GM19397 (cell line): ENCODE results near the gene MEI1.

Experiments used
- ATAC-seq: cut with Tn5 transposase; IDR thresholded peaks from one replicate; pipeline ENCODE4 v1.9.1; 2021; ENCODE audit warnings: mild to moderate bottlenecking, moderate library complexity; ENCODE audit not compliant: unreplicated experiment

The MEI1 gene

DNA sequence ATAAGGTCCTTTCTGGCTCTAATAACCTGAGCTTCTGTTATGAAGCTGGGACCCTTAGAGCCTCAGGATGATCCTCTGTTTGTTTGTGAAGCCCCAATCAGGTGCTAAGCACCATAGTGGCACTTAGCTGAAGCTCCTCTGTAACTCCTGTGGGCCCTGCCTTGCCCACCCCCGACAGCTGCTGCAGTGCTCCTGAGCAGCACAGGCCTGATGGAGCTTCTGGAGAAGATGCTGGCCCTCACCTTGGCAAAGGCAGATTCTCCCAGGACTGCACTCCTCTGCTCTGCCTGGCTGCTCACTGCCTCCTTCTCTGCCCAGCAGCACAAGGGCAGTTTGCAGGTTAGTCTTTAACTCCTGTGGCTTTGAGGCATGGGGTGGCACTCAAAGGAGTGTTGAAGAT lies 82.2 kb downstream of the MEI1 start:
- peak; percentile 17 for ATAC-seq

DNA sequence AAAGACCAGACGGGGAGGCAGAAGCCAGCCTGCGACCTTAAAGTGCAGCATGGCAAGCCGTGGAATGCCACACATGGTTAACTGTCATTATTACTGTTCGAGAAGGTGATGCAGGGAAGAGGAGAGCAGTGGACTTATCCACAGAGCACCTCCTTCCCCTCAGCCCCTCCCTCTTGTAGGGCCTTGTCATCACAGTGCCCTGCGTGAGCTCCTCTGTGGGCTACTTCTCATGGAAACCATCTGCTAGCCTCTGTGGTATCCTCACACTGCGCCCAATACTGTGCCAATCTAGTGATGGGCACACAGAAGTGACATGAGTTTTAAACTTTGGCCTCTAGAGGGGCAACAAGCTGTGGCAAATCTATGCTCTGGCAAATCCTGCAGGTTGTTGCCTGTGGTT lies 83.0 kb downstream of the MEI1 start:
- no peak for ATAC-seq

DNA sequence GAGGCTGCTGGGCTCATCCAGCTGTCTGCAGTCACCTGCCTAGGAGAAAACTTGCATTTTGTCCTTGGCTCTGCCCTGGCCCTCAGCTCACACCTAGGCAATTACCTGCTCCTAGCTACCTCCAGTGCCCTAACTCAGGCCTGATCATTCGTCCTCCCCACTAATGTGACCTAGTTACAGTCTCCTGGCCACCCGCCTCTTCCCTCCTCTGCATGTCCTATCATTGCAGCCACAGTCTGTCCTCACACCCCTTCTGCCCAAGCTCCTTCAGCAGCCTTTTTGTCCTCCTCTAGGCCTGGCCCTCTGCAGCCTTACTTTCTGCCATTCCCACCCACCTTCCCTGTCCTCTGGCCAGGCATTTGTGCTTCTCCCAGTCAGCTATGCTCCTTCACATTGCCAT lies 83.4 kb downstream of the MEI1 start:
- ATAC-seq, result no peak

DNA sequence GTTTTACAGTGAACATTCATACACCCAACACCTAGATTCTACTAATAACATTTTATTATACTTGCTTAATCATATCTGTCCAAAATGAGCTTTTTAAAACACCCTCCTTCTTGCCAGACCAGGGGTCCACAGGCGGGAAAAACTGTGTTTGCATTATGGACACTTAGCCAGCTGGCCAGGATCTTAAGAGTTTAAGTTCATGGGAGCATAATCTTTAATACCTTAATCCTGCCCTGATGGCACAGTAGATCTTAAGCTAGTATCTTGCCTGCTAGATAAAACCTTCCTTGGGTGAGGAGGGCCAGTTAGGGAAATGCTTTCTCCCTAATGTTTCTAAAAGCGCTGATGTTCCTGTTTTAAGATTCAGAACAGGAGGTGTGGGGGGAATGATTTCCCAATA lies 88.0 kb downstream of the MEI1 start:
- ATAC-seq, result no peak

DNA sequence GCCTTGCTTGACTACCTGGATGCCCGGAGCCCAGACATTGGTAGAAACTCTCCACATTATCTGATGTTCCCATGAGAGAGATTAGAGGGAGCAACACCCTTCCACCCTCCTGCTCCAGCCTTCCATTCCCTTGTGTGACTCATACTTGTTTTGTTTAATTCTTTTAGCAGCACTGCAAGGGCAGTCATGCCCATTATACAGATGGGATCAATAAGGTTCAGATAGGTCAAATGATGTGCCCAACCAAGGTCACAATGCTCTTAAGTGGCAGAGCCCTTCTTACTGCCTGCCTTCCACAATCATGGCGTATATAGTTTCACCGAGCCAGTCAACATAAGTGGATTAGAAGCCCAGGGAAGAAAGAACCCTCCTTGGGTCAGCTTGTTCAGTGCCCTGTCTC lies 94.6 kb downstream of the MEI1 start:
- ATAC-seq, result no peak

DNA sequence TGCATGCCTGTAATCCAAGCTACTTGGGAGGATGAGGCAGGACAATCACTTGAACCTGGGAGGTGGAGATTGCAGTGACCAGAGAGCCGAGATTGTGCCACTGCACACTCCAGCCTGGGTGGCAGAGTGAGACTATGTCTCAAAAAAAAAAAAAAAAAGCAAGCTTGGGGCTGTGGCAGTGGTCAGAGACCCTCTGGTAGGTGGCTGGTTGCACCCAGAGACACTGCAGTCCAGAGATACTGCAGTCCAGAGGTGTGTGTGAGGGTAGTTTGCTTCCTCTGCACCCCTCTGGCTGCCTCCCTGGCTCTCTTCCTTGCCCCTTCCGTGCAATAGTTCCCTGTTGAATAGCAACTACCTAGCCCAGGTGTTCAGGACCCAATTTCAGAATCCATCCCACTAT lies 99.4 kb downstream of the MEI1 start:
- no peak for ATAC-seq

DNA sequence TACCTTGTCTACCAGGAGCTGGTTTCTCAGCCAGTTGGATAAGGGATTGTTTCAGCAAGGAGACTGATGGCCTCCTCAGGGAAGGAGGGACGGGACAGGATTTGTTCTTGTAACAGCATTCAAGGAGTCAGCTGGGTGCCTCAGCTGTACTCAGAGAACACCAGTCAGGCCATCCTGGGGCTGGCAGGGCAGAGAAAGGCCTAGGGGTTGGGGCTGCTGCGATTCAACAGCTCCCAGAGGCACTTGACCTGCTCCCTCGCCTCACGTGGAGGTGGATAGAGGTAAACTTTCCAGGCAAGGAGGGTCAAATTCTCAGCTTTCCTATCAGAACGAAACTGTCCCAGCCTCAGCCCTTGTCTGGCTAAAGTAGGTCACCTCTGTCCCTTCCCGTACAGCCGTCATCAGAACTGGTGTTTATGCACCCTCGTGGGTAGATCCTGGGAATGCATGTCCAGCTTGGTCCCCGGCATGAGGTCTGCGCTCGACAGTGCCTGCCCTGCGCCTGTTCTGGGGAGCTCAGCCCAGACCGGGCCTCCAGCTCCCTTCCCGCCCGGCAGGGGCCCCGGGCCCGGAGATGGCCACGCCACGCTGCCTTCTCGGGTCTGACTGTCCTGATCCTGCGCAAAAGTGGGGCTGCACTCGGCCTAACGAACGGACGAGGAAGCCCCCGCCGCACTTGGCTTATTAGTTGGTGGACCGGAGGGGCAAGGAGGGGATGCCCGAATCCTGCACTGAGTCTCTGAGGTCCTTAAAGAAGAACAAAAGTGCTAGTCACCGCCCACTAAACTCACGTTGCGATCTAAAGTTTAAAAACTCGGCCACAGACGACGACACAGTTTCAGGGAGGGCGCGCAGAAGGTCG lies 100.4 kb downstream of the MEI1 start:
- peak; percentile 38 for ATAC-seq

DNA sequence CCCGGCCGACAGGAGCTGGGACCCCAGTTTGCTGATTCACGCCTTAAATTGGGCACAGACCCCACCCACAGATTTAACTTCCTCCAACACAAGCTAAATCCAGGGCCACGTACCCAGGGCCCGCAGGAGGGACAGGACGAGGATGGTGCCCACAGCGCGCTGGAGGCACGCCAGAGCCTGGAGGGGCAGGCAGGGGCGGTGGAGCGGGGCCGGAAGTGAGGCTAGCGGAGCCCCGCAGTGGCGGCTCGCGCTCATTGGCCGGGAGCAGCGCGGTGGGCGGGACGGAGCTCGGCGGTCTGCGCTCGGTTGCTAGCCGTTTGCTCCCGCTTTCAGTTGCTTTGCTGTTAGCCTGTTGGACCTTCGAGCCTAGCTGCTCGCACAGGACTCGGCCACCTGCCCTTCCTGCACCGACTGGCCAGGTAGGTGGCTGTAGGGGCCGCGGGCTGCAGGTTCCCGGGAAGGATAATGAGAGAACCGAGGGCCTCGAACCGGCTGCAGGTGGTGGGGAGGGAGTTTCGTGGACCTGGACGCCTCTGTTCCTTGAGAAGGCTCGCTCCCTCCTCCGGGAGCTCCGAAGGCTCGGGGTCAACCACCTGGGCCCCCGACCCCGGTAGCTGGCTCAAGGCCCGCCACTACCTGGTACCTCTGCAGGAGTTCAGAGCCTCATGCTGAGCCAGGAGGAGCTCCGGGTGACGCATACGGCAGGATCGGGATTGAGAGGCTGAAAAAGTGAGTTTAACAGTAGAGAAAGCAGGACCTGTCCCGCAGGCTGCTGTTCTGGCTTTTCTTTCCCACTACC lies 101.2 kb downstream of the MEI1 start, which contains the start of gene CCDC134:
CCDC134 (plus strand) TSS at position 332 of the 799 bp plus-strand sequence. CDS start 8,212 bp downstream, outside the sequence.
- peak; percentile 93 for ATAC-seq

DNA sequence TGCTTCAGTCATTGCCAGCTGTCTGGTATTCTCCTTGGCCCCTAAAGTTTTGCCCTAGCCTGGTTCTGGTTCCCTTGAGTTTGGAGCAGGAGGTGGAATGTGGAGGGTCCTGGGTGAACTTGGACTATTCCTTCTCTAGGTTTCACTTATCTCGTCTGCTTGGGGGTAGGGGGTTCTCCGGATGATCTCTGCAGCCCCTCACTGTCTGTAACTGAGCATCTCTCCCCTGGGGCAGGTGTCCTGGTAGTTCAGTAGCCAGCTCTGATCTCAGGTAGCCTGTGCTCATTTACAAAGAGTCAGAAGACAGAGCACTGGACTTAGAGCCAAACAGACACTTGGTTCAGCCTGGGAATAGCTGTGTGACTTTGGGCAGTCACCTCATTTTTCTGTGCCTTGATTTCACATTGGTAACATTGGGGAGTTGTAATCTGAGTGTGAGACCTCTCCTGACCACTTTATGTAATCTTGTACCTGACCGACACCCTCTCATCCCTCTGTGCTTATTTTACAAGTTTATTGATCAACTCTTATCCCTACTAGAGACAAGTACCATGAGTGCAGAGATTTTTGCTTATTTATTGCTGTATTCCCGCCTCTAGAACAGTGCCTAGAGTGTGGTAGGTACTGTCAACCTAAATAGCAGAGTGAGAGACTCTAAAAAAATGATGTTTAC lies 102.0 kb downstream of the MEI1 start:
- ATAC-seq, result no peak

DNA sequence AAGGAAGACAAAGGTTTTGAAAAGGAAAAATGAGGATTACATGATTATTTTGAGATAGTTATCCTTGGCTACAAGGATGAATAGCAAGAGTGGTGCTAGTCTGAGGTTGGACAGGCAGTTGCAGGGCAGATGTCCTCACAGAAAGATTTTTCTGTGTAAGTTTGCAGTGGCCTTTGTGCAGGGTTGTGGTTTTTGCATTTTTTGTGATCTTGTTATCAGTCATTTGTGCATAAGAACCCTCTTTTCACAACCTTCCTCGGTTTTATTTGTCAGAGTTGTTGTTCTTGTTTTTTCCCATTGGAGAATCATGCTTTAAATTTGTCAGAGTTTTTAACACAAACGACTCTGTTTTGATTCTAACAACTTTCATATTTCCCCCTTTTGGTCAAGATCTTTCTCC lies 102.6 kb downstream of the MEI1 start:
- ATAC-seq, result no peak

DNA sequence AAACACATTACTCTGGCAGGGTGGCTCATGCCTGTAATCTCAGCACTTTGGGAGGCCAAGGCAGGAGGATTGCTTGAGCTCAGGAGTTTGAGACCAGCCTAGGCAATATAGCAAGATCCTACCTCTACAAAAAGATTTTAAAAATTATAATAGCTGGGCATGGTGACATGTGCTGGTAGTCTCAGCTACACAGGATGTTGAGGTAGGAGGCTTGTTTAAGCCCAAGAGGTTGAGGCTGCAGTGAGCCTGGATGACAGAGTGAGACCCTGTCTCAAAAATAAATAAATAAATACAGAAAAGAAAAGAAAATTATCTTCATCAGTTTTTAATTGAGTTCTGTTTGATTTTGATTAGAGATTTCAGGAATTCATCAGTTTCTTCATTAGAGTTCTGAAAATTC lies 106.3 kb downstream of the MEI1 start:
- no peak for ATAC-seq

DNA sequence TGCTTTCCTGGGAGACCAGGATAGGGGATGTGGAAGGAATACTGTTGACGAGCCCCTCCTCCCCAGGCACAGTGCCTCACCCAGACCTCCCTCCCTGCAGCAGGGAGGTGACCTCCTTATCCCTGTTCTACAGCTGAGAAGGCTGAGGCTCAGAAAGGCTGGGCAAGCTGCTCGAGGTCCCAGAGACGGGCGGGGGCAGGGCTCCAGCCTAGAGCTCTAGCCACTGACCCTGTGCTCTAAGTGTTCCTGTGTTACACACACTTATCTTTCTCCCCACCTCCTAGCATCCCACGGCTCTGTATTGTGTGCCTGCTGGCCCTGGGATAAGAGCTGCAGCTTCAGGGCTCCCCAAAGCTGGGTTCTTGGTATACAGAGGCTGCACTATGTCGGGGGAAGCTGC lies 109.1 kb downstream of the MEI1 start:
- ATAC-seq, result no peak

DNA sequence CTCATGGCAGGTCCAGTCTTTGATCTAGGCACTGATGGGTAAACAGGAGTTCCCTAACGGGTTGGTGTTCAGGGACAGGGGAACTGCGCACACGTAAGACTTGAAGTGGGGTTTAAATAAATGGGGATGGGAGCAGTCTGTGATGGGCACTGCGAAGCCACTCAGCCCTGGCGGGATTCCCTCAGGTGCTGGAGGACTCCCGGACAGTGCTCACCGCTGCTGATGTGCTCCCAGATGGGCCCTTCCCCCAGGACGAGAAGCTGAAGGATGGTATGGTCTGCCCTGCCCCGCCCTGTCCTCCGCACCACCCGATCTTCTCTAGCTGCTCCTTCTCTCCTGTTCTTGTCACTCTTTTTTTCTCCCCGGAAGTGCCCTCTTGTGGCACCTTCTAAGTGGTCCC lies 110.7 kb downstream of the MEI1 start:
- ATAC-seq, result no peak

DNA sequence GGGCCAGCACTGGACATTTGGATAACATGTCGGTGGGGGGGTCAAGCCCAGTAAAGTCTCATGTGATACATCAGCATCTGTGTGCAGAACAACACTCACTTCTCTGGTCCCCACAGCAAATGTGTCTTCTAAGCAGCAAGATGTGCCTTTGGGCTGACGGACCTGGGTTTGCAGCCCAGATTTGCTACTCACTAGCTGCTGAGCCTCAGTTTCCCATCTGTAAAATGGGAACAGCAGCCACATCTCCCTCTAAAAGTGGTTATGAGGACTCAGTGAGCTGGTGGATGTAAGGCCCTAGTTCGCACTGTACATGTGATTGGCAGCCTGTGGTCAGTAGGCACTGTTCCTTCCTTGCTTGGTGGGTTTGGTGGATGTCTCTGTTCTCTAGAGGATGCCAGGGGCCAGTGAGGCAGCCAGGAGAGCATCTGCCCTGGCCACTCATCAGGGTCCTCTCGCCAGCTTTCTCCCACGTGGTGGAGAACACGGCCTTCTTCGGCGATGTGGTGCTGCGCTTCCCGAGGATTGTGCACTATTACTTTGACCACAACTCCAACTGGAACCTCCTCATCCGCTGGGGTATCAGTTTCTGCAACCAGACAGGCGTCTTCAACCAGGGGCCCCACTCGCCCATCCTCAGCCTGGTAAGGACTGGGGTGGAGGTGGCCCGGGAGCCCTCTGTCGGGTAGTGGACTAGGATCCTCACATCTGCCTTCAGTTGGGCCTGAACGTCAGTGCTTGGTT lies 113.7 kb downstream of the MEI1 start:
- no peak for ATAC-seq

DNA sequence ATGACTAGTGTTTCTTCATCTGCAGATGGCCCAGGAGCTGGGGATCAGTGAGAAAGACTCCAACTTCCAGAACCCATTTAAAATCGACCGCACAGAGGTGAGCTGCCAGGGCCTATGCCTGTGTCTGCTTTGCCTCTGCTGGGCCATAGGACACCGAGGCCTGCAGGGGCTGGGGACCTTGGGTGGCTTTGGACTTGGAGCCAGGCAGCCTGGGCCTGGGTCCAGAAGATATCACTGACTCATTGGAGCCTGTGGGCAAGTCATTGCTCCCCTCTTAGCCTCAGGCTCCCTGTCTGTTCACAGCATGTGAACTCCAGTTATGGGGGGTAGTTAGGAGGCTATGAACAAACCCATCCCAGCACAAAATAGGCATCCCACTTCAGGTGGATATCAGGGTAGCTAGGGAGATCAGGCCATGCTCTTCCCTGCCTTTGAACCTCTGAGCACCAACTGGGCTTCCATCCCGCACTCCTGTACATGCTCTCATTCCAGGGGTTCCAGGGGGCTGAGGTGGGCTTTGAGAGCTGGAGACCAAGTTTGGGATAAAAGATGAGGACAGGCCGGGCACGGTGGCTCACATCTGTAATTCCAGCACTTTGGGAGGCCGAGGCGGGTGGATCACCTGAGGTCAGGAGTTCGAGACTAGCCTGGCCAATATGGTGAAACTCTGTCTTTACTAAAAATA lies 114.6 kb downstream of the MEI1 start:
- no peak for ATAC-seq

DNA sequence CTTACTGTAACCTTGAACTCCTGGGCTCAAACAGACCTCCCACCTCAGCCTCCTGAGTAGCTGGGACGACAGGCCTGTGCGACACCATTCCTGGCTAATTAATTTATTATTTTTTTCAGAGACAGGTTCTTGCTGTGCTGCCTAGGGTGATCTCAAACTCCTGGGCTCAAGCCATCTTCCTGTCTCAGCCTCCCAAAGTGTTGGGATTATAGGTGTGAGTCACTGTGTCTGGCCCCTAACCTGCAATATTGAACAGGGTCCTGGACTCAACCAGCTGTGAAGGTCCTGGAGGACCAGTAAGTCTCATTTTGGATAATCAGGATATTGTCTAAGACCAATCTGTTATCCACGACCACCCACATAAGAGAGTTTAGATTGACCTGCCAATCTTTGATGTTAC lies 116.4 kb downstream of the MEI1 start:
- ATAC-seq, result no peak

DNA sequence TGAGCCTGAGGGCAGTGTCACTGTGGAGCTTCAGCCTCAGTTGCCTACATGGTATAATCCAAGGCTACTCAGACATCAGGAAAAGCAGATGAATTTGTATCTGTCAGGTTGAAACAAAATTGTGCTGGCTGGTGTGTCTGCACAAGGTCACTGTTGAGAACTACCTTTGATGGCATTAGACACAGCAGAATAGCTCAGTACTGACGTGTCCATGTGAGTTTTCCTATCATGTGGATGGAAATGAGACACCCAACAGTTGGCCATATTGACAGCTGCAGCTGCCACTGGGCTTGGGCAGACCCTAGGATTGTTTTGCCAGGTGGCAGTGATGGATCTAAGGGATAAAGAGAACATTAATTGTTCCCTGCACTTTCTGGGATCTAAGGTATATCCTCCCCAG lies 116.9 kb downstream of the MEI1 start:
- no peak for ATAC-seq

DNA sequence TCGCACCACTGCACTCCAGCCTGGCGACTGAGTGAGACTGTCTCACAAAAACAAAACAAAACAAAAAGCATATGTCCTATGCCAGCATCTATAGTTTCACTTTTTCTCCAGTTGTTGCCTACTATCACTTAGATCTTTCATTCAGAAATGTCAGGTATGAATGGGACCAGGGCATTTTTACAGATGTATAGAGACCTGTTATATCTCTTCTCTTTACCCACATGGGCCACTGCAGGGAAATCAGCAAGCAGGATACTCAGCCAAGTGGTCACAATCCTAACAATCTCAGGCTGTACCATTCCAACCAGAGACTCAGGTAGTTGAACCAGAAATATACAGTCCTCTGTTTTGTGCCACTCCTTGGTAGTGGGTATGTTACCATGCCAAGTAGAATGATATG lies 117.6 kb downstream of the MEI1 start:
- no peak for ATAC-seq

DNA sequence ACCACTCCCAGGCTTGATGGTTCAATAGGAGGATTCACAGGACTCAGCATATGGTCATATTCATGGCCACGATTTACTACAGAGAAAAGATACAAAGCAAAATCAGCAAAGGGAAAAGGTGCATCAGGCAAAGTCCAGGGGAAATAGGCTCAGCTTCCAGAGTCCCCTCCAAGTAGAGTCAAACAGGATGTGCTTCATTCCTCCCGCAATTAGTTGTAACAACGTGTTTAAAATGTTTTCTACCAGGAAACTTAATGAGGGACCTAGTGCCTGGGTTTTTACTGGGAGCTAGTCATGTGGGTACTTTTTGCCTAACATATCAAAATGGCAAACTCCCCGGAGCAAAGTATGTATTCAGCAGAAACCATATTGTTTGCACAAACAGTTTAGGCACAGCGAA lies 118.7 kb downstream of the MEI1 start:
- no peak for ATAC-seq

DNA sequence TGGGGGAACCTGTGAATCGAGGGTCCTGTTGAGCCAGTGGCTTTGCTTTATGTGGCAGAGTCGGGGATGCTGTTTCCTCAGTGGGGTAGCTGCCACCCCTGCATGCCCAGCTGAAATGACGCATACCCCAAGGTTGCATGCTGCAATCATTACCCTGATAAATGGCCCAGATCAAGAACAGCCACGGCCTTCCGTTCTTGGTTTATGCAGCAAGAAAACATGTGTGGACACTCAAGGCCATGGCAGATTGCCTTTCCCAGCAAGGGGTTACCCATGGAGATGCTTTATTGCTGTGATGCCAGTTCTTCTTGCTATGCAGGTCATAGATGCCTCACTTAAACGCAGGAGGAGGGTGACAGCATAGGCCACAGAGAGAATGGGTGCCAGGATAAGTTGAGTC lies 119.3 kb downstream of the MEI1 start:
- ATAC-seq, result no peak
